Endothelial cell of umbilical vein (primary cell): ENCODE results near the gene STH. TPM values are rescaled to one million over a fixed set of nuclear protein-coding genes. Genes with fewer than 3 reads are reported as not detected.

ENCODE experiments used
- BruUV-seq: library from RNA; stranded (reverse); fragments of 400-500 nt; replicated peaks from 2 replicates; lab custom pipeline; 2021; lab: Mats Ljungman, UMichigan
- CTCF ChIA-PET: fragments of 300-600, 350-600 bp; sonication (Branson Sonifier 250); formaldehyde crosslinking; loops from one replicate; lab custom pipeline; 2021; ENCODE audit warnings: antibody characterized with exemption, inconsistent platforms; lab: Charles Lee
- POLR2A ChIA-PET: fragments of 300-600, 350-600 bp; sonication (Branson Sonifier 250); formaldehyde crosslinking; loops from one replicate; lab custom pipeline; 2021; ENCODE audit warnings: antibody characterized with exemption, inconsistent platforms; lab: Charles Lee
- DNase-seq: peaks from one replicate; pipeline ENCODE4 v3.0.0-alpha.2; 2011; ENCODE audit warnings: low read depth, low spot score
- FAIRE-seq: peaks from 2 replicates; lab custom pipeline; 2011; peaks lifted over from hg19 to GRCh38; lab: Jason Lieb, UNC
- H2AFZ ChIP-seq: 2 replicates; pipeline ENCODE4 v1.6.0; 2012; ENCODE audit warnings: low read depth, low read length, control low read depth, inconsistent platforms
- H3K27ac ChIP-seq: 2 replicates; pipeline ENCODE4 v1.5.1; 2011; ENCODE audit warnings: low read depth, mild to moderate bottlenecking, control low read depth, low read length, moderate library complexity; ENCODE audit not compliant: insufficient read depth
- H3K27me3 ChIP-seq, 2 experiments: 2 replicates each; pipeline versions ENCODE4 v1.6.0 to v1.6.1; 2011; ENCODE audit warnings: low read length in 2 of 2, mixed read lengths in 1 of 2; ENCODE audit not compliant: control insufficient read depth in 2 of 2, insufficient read depth in 2 of 2
- H3K36me3 ChIP-seq, 2 experiments: 2 replicates in 1 of 2; 3 replicates in 1 of 2; pipeline ENCODE4 v1.5.1; 2011; ENCODE audit warnings: low read length in 2 of 2, mild to moderate bottlenecking in 1 of 2, moderate library complexity in 1 of 2; ENCODE audit not compliant: control insufficient read depth in 2 of 2, insufficient read depth in 2 of 2; ENCODE audit errors: extremely low read depth in 1 of 2
- H3K4me1 ChIP-seq: 3 replicates; pipeline ENCODE4 v1.5.1; 2011; ENCODE audit warnings: mild to moderate bottlenecking, low read length; ENCODE audit not compliant: control insufficient read depth, insufficient read depth; ENCODE audit errors: extremely low read depth
- H3K4me2 ChIP-seq: 2 replicates; pipeline ENCODE4 v1.6.1; 2011; ENCODE audit warnings: low read length, control low read depth, mixed read lengths; ENCODE audit not compliant: insufficient read depth
- H3K4me3 ChIP-seq, 3 experiments: fragments of 200-600 bp in 1 of 3; sonication (generic), shearing (Covaris generic) in 1 of 3; replicated peaks in 1 of 3; 2 replicates each; pipeline ENCODE4 v1.5.1; 2011 to 2016; ENCODE audit warnings: control low read depth in 3 of 3, low read length in 3 of 3, mild to moderate bottlenecking in 2 of 3, inconsistent platforms in 1 of 3, low read depth in 1 of 3, moderate library complexity in 1 of 3; ENCODE audit not compliant: insufficient read depth in 1 of 3
- H3K79me2 ChIP-seq: 2 replicates; pipeline ENCODE4 v1.6.0; 2012; ENCODE audit warnings: low read length, inconsistent platforms; ENCODE audit not compliant: control insufficient read depth, insufficient read depth
- H3K9ac ChIP-seq: replicated peaks from 2 replicates; pipeline ENCODE3; 2011; ENCODE audit warnings: low read length, control low read depth; ENCODE audit not compliant: insufficient read depth; ENCODE audit errors: extremely low read depth
- H3K9me1 ChIP-seq: replicated peaks from 3 replicates; pipeline ENCODE4 v1.6.0; 2011; ENCODE audit warnings: mild to moderate bottlenecking, low read length; ENCODE audit not compliant: control insufficient read depth, insufficient read depth; ENCODE audit errors: extremely low read depth
- H3K9me3 ChIP-seq: replicated peaks from 2 replicates; pipeline ENCODE4 v1.5.1; 2012; ENCODE audit warnings: low read length, inconsistent platforms; ENCODE audit not compliant: control insufficient read depth, insufficient read depth
- H4K20me1 ChIP-seq: replicated peaks from 2 replicates; pipeline ENCODE3; 2011; ENCODE audit warnings: mild to moderate bottlenecking, low read length; ENCODE audit not compliant: control insufficient read depth, insufficient read depth; ENCODE audit errors: extremely low read depth
- CTCF ChIP-seq, 2 donors: IDR thresholded peaks; 1 replicate in 1 of 2; 2 replicates in 1 of 2; pipeline ENCODE4 v1.5.1; 2011; ENCODE audit warnings: low read length in 2 of 2, mild to moderate bottlenecking in 2 of 2, moderate library complexity in 2 of 2, control low read depth in 1 of 2, inconsistent platforms in 1 of 2, low read depth in 1 of 2; ENCODE audit not compliant: insufficient read depth in 1 of 2; ENCODE audit errors: extremely low read depth in 1 of 2
- EZH2 ChIP-seq: IDR thresholded peaks from 2 replicates; pipeline ENCODE4 v1.6.1; 2012; ENCODE audit warnings: borderline replicate concordance, low read depth, mild to moderate bottlenecking, moderate library complexity, low read length, inconsistent platforms; ENCODE audit not compliant: severe bottlenecking
- FOS ChIP-seq: IDR thresholded peaks from 2 replicates; pipeline ENCODE4 v1.6.1; 2011; ENCODE audit warnings: mild to moderate bottlenecking, low read length, moderate library complexity, borderline replicate concordance; ENCODE audit not compliant: insufficient read depth
- GATA2 ChIP-seq: IDR thresholded peaks from 2 replicates; pipeline ENCODE4 v1.7.0; 2011; ENCODE audit warnings: low read depth, mild to moderate bottlenecking, moderate library complexity, mixed read lengths, low read length; ENCODE audit not compliant: insufficient read length, insufficient read depth
- JUN ChIP-seq: IDR thresholded peaks from 2 replicates; pipeline ENCODE4 v1.6.1; 2011; ENCODE audit warnings: borderline replicate concordance, low read depth; ENCODE audit not compliant: insufficient read length, insufficient read depth
- MAX ChIP-seq: IDR thresholded peaks from 2 replicates; pipeline ENCODE4 v1.6.1; 2011; ENCODE audit not compliant: insufficient read depth, insufficient read length
- MYC ChIP-seq: IDR thresholded peaks from one replicate; pipeline ENCODE4 v1.6.1; 2011; ENCODE audit warnings: mild to moderate bottlenecking, low read depth, low read length
- POLR2A ChIP-seq: IDR thresholded peaks from 2 replicates; pipeline ENCODE4 v1.6.1; 2012; ENCODE audit warnings: low read depth, mild to moderate bottlenecking, control low read depth, low read length
- POLR2AphosphoS5 ChIP-seq: IDR thresholded peaks from 2 replicates; pipeline ENCODE4 v1.6.1; 2012; ENCODE audit warnings: low read depth, mild to moderate bottlenecking, control low read depth, low read length, moderate library complexity; ENCODE audit not compliant: insufficient read depth
- dilution Hi-C: fragments of 300-500 bp; cut with MboI; formaldehyde crosslinking; loops from one replicate; pipeline ENCODE4 v1.15.0; 2019; ENCODE audit warnings: low sequenced_read_pairs; ENCODE audit not compliant: extremely low pct_ligation_motif_present
- intact Hi-C: fragments of 100-400 bp; cut with micrococcal nuclease; formaldehyde crosslinking; loops from one replicate; pipeline ENCODE4 v1.10.0; 2022
- polyA plus RNA-seq, 4 experiments: library from polyadenylated mRNA; depleted of rRNA in 3 of 4; stranded (reverse) in 3 of 4; unstranded in 1 of 4; fragments of >200 nt; gene quantifications; 2 replicates each; pipeline versions ENCODE4 v1.2.1 to v1.2.3, GENCODE V29; 2011 to 2012; ENCODE audit warnings: missing spikeins in 1 of 4
- total RNA-seq: library from RNA; stranded (reverse); gene quantifications from 2 replicates; pipeline ENCODE4 v1.2.3, GENCODE V29; 2021

Gene STH
- total and polyA plus RNA-seq, 2 donors (not counting 3 experiments of a cell fraction or from before 2014, with no cell fraction given): not detected

GRCh38 chr17:45982791-45983613, 16.0 kb upstream of the STH start:
- FAIRE-seq: no peak
- H3K27me3 ChIP-seq: peaks cover 0 to 2% of the 10 kb centered on the region in 2 experiments
- intact Hi-C loops (no loop called here), dilution Hi-C loops (no loop called here)
- H3K4me3 ChIP-seq: no peak overlapping the region
- H3K4me1 ChIP-seq: no peaks in the 10 kb centered on the region
- H3K36me3 ChIP-seq: no peaks in the 10 kb centered on the region
- H3K4me2 ChIP-seq: no peak overlapping the region
- ChIA-PET CTCF (interaction anchor here (1.1 kb wide), 1 partner anchor 34 kb away, joined by 4 read pairs; no protein-coding TSS in a partner anchor), POLR2A (no interaction called here)
- H4K20me1 ChIP-seq: no peaks in the 10 kb centered on the region
- H3K9ac ChIP-seq: no peak overlapping the region
- no peaks in the 10 kb centered on the region for H3K9me3 ChIP-seq
- H3K79me2 ChIP-seq: no peaks in the 10 kb centered on the region
- BruUV-seq: no TSS peak
- no peak for DNase-seq
- H3K27ac ChIP-seq: no peak overlapping the region
- no peak overlapping the region for H2AFZ ChIP-seq
- TF ChIP-seq MYC: no peak
- TF ChIP-seq FOS: no peak
- TF ChIP-seq CTCF (IDR thresholded peaks at IDR 0.05; ENCODE audit: extremely low read depth in 1 of 2, insufficient read depth in 1 of 2, low read depth in 1 of 2, low read length in 2 of 2): no peak
- no peak for TF ChIP-seq JUN
- TF ChIP-seq EZH2: no peak
- TF ChIP-seq POLR2A: no peak
- no peak for TF ChIP-seq POLR2AphosphoS5
- no peak for TF ChIP-seq MAX
- no peak for TF ChIP-seq GATA2
- H3K9me1 ChIP-seq: no peaks in the 10 kb centered on the region
